ENCODE data around the gene MFAP4. TPM values are rescaled to one million over a fixed set of nuclear protein-coding genes. Genes with fewer than 3 reads are reported as not detected.

The MFAP4 gene
- total and polyA plus RNA-seq, 8 donors = 1.2 to 25.5 (median 11.5) TPM

GRCh38 chr17:19414396-19415280, 27.6 kb upstream of the MFAP4 start:
- no peak overlapping the region for H3K27ac ChIP-seq
- WGBS, 2 donors = 69 to 81% methylated on average over 28 of the region's 28 CpGs
- H3K27me3 ChIP-seq = no peaks in the 10 kb centered on the region
- intact Hi-C loops (cut with DNase I) = loop anchor here in 1 of 3 donors (10.0 kb wide), 1 partner anchor 50 kb away; the partner anchor contains the start of gene B9D1
- TF ChIP-seq CTCF (IDR thresholded peaks at IDR 0.05) = no peak
- FAIRE-seq = no peak
- no peaks in the 10 kb centered on the region for H3K36me3 ChIP-seq
- H3K9me3 ChIP-seq = no peaks in the 10 kb centered on the region
- no peak overlapping the region for H3K4me3 ChIP-seq
- no peak for ATAC-seq
- H3K4me1 ChIP-seq = no peaks in the 10 kb centered on the region
- peak in 1 of 6 donors; percentile 47 for DNase-seq

GRCh38 chr17:19413761-19414160, 26.8 kb upstream of the MFAP4 start:
- no peak for FAIRE-seq
- TF ChIP-seq CTCF (IDR thresholded peaks at IDR 0.05) = no peak
- WGBS, 2 donors = 70 to 71% methylated on average over 5 of the region's 5 CpGs

GRCh38 chr17:19412984-19413383, 26.0 kb upstream of the MFAP4 start:
- FAIRE-seq (no peak), DNase-seq (peak in 1 of 6 donors; percentile 43), ATAC-seq (no peak)
- 79 to 81% methylated on average over 10 to 12 of the region's 12 CpGs for WGBS, 2 donors
- Histone ChIP-seq H3K9me3 (no peaks in the 10 kb centered on the region), H3K27ac (no peak overlapping the region), H3K4me1 (no peaks in the 10 kb centered on the region), H3K27me3 (no peaks in the 10 kb centered on the region), H3K4me3 (no peak overlapping the region), H3K36me3 (no peaks in the 10 kb centered on the region)
- no peak for TF ChIP-seq CTCF (IDR thresholded peaks at IDR 0.05)
- intact Hi-C loops (cut with DNase I) = loop anchor here in 1 of 3 donors (10.0 kb wide), 1 partner anchor 48 kb away; the partner anchor contains the start of gene B9D1

More at GRCh38 chr17:19413761-19414160, 26.8 kb upstream of the MFAP4 start:
- ATAC-seq = no peak
- no peaks in the 10 kb centered on the region for H3K36me3 ChIP-seq
- no peak for DNase-seq
- intact Hi-C loops (cut with DNase I) = loop anchor here in 1 of 3 donors (10.0 kb wide), 1 partner anchor 49 kb away; the partner anchor contains the start of gene B9D1
- no peaks in the 10 kb centered on the region for H3K9me3 ChIP-seq
- no peaks in the 10 kb centered on the region for H3K27me3 ChIP-seq
- H3K4me1 ChIP-seq = no peaks in the 10 kb centered on the region
- no peak overlapping the region for H3K27ac ChIP-seq
- H3K4me3 ChIP-seq = no peak overlapping the region

GRCh38 chr17:19412510-19412909, 25.5 kb upstream of the MFAP4 start:
- H3K9me3 ChIP-seq = no peaks in the 10 kb centered on the region
- ATAC-seq = no peak
- no peak for TF ChIP-seq CTCF (IDR thresholded peaks at IDR 0.05)
- whole genome bisulfite sequencing, 2 donors = 82 to 86% methylated on average over 16 of the region's 16 CpGs
- DNase-seq = peak in 1 of 6 donors; percentile 41
- H3K27ac ChIP-seq = no peak overlapping the region
- H3K27me3 ChIP-seq = no peaks in the 10 kb centered on the region
- H3K4me1 ChIP-seq = no peaks in the 10 kb centered on the region
- no peak overlapping the region for H3K4me3 ChIP-seq
- intact Hi-C loops (cut with DNase I) = loop anchor here in 1 of 3 donors (10.0 kb wide), 1 partner anchor 48 kb away; the partner anchor contains the start of gene B9D1
- no peak for FAIRE-seq
- H3K36me3 ChIP-seq = no peaks in the 10 kb centered on the region
